GM18502 (cell line): ENCODE data around the gene SDF2.
"Not testable (repeated sequence)": the region's sequence is repeated elsewhere in the genome, so short reads cannot be mapped to it uniquely, and the experiment has no call there.

Experiments
- ATAC-seq: cut with Tn5 transposase; IDR thresholded peaks from one replicate; pipeline ENCODE4 v1.9.1; 2021; ENCODE audit warnings: mild to moderate bottlenecking; ENCODE audit not compliant: unreplicated experiment, poor library complexity

SDF2 gene

DNA sequence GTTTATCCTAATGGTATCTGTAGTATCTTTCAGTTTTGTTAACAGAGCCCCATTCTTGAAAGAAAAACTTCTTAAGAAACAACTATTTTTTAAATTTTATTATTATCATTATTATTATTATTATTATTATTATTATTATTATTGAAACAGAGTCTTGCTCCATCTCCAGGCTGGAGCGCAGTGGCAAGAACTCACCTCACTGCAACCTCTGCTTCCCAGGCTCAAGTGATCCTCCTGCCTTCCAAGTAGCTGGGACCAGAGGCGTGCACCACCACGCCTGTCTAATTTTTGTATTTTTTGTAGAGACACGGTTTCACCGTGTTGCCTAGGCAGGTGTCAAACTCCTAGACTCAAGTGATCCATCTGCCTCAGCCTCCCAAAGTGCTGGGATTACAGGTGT, 23.7 kb upstream of the SDF2 start:
- ATAC-seq, result no peak

DNA sequence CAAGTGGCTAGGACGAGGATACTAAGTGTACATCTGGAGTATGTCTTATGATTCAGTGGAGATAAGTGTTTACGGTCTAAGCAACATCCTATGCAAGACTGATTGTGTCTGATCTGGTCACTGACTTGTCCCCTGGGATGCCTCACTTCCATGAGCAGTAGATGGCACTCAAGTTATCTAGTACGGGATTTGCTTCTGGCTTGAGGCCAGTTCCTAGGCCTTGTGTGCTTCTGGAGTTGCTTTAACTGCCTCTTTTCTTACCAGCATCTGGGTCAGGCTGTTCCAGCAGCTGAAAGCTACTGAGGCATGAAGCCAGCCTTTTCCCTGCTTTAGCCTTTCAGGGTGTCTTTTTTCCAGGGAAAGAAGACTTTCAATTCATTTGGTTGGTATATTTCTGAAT, 23.3 kb upstream of the SDF2 start:
- ATAC-seq, result no peak

DNA sequence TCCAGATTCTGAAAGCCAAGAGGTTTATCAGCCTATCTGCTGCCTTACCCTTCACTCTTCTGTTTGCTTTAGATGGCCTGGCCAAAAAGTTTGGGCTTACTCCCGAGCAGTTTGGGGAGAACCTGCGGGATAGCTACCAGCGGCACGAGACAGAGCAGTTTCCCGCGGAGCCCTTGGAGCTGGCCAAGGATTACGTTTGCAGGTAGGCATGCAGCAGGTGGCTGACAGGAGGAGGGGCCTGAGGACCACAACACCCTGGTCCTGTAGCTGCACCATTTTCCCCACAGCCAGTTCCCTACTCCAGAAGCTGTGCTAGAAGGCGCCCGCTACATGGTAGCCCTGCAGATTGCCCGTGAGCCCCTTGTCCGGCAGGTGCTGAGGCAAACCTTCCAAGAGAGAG, 20.9 kb upstream of the SDF2 start:
- no peak for ATAC-seq

DNA sequence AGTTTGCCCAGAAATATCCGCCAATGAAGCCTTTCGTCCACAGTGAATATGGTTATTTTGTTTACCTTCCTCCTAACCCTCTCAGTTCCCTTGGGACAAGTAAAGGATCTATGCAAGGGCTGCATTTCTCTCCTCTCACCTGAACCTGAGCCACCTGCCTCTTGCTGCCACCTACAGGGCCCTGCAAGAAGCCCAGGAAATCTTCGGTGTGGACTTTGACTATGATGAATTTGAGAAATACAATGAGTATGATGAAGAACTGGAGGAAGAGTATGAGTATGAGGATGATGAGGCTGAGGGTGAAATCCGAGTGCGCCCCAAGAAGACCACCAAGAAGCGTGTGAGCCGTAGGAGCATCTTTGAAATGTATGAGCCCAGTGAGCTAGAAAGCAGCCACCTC, 14.3 kb upstream of the SDF2 start:
- ATAC-seq, result no peak

DNA sequence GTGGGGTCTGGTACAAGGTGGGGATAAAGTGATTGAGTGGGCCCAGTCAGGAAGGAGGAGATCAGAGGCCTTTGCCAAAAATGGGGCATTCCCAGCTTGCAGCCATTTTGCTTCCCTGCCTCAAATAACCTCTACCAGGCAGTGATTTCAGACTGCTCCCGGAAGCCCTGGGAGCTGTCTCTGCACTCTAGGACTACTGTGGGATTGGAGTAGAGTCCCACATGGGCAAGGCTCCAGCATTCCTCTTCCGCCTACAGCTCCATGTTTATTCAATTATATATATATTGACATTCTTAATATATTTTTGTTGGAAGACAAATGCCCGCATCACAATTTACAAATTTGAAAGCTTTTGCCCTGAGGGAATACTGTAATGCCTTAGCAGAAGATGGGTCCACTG, 13.8 kb upstream of the SDF2 start:
- no peak for ATAC-seq

DNA sequence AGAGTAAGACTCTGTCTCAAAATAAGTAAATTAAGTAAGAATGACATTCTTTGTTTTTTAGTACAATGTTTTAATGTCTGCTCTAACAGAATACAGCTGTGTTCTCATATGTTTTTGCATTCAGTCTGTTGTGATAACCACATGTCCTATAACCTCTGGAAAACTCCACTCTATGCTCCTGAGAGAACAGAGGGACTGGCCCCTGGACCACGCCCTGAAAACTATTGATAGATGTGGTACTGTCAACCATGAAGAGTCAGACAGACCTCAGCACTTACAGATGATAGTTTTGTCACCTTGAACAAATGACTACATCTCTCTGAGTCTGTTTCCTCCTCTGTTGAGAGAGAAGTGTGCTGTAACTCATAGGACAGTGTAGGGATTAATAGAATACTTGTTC, 8.2 kb upstream of the SDF2 start:
- ATAC-seq, result no peak

DNA sequence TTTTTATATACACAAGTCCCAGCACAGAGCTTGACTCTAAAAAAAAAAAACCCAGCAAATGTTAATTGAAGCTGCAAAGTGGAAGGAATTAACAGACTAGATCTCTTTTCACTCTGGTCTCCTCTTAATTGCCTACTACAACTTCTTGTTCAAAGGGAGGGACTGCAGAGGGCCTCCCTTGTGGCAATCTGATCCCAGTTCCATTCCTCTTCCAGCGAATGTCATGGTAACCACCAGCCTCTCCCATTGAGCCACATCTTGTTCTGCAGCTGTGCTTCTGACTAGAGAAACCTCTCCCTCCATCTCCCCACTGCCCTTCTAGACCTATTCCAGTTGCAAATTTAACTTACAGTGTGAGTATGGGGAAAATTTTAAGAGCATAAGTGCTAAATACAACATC, 6.2 kb upstream of the SDF2 start:
- ATAC-seq, result no peak

DNA sequence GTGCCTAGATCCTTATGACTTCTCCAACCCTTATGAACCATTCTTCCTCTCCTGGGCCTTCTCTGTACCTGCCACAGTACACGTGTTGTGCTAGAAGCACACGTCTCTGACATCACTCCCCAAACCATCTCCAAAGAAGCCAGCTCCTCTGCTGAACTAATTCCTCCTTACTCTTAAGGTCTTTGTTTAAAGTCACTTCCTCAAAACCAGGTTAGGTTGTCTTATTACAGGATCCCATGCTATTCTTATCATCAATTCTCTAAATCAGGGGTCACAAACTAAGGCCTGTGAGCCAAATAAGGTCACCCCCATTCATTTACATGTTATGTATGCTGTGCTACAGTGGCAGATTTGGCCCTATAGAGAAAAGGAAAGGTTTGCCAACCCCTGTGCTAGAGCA, 4.3 kb upstream of the SDF2 start:
- ATAC-seq, result no peak

DNA sequence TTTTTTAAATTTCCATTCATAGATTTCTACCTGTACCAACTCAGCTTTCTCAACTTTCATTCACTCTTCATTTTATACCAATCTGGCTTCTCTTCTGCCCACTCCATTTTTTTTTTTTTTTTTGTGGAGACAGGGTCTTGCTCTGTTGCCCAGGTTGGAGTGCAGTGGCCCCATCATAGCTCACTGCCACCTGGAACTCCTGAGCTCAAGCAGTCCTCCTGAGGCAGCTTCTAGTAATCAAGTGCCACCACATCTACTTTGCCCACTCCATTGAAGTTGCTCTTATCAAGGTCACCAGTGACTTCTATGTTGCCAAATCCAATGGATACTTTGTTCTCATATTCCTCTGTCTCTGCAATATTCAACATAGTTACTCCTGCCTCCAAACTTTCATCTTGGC, 2.0 kb upstream of the SDF2 start:
- no peak for ATAC-seq

DNA sequence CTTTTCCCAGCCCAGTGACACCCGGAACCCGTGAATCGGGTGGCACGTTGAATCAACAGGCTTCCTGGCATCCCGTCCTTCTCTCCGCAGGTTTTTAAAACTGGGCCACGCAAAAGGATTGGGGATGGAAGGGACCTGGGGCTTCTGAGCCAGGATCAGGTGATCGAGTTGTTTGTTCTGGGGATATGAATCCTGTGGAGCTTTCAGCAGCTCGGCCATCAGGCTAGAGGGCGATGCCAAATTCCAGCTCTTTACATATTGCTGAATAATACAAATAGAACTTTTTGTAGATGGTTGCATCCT, 772 bp upstream of the SDF2 start:
- no peak for ATAC-seq

DNA sequence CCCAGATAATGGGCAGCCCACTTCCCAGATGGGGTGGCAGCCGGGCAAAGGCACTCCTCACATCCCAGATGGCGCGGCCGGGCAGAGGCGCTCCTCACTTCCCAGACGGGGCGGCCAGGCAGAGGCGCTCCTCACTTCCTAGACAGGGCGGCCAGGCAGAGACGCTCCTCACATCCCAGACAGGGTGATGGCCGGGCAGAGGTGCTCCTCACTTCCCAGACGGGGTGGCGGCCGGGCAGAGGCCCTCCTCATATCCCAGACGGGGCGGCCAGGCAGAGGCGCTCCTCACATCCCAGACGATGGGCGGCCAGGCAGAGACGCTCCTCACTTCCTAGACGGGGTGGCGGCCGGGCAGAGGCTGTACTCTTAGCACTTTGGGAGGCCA, 2.2 kb downstream of the SDF2 start:
- not testable (repeated sequence) for ATAC-seq

DNA sequence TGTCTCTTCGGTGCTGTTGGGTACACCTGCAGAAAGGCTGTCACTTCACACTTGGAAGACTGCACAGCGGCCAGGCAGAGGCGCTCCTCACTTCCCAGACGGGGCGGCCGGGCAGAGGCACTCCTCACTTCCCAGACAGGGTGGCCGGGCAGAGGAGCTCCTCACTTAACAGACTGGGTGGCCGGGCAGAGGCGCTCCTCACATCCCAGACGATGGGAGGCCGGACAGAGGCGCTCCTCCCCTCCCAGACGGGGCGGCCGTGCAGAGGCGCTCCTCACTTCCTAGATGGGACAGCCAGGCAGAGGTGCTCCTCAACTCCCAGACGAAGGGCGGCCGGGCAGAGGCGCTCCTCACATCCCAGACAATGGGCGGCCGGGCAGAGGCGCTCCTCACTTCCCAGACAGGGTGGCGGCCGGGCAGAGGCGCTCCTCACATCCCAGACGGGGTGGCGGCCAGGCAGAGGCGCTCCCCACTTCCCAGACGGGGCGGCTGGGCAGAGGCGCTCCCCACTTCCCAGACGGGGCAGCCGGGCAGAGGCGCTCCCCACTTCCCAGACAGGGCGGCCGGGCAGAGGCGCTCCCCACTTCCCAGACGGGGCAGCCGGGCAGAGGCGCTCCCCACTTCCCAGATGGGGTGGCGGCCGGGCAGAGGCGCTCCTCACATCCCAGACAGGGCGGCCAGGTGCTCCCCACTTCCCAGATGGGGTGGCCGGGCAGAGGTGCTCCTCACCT, 2.8 kb downstream of the SDF2 start:
- not testable (repeated sequence) for ATAC-seq

DNA sequence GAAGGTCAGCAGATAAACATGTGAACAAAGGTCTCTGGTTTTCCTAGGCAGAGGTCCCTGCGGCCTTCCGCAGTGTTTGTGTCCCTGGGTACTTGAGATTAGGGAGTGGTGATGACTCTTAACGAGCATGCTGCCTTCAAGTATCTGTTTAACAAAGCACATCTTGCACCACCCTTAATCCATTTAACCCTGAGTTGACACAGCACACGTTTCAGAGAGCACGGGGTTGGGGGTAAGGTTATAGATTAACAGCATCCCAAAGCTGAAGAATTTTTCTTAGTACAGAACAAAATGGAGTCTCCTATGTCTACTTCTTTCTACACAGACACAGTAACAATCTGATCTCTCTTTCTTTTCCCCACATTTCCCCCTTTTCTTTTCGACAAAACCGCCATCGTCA, 3.4 kb downstream of the SDF2 start:
- not testable (repeated sequence) for ATAC-seq

DNA sequence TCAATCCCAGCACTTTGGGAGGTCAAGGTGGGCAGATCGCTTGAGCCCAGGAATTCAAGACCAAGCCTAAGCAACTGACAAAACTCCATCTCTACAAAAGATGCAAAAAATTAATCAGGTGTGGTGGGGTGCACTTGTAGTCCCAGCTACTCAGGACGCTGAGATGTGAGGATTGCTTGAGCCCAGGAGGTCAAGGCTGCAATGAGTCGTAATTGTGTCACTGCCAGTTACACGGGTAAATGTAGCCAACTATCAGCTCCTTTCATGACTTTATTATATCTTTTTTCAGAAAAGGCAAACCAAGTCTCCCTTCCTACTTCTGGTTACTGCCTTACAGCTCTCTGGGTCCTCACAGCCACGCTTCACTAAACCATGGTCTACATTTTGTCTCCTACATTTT, 4.0 kb downstream of the SDF2 start:
- ATAC-seq, result no peak

DNA sequence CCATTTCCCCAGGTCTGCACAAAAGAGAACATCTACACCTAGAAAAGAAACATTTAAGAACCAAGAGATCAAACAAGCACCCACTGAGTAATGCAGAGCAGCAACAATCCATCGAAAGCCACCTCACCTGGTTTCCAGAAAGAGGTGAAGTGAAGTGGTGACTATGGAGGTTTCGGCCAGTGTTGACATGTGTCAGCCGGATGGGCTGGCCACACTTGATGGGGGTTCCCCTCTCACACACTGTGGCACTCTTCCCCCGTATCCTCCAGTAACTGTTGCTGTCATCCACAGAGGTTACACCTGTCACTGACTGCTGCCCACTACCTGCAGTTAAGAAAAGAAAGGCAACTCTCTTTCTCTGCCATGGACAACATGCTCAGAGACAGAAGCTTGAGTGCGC, 6.5 kb downstream of the SDF2 start:
- ATAC-seq, result no peak

DNA sequence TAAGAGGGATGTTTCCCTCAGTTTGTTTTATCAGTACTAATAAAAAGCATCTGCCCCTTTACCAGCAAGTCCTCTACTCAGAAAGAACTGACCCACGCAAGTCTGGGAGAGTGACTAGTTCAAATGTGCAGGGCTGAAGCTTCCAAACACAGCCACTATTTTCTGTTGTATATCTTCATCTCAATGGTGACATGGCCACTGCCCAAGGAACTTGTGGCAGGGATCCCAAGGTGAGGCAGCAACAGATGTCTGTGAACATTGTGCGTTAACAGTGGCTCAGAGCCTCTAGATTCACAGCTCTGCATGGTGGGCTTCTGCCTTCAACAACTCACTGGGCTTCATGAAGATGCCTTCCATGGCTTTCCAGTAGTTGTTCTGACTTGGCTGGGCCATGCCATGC, 13.0 kb downstream of the SDF2 start:
- ATAC-seq, result no peak

DNA sequence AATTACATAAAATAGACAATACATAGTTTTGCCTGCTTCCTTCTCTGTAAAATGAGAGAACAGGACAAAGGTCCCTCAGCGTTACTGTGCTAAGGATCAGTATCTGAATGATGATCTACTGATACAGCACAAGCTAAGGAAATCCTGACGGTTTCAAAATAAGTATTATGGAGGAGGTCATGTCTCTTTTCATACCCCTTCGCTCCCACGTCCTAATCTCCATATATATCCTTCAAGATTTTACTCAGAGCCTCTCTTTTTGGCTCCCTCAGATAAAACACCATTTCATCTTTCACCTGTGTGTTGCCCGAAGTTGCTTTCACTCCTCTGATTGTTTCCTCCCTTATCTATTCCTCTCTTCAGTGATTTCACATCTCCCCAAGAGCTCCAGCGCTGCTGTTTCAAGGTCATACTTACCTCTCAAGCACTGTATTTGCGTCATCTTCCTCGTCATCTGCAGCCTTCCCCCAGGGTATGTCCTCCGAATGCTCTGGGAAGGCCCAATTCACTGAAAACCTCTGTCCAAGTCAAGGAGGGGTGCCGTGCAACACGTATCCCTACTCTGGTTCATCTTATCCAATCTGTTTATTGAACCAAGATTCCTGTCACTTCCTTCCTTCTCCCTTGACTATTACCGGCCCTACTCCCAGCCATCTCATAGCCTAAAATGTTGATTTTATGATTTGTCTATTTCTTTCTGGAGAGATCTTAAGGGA, 15.5 kb downstream of the SDF2 start:
- no peak for ATAC-seq

DNA sequence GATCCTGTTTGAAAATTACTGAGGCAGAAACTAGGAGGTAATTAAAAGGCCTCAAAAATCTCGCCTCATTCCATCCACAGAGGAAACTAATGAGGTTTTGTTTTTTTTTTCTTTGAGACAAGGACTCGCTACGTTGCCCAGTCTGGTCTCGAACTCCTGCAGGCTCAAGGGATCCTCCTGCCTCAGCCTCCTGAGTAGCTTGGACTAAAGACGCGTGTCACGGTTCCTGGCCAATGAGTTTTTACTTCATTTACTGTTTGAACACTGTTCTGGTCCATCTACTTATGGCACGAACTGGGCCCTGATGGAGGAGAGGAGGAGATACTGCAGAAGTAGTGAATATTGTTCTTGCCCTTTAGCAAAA, 16.1 kb downstream of the SDF2 start:
- ATAC-seq, result no peak

DNA sequence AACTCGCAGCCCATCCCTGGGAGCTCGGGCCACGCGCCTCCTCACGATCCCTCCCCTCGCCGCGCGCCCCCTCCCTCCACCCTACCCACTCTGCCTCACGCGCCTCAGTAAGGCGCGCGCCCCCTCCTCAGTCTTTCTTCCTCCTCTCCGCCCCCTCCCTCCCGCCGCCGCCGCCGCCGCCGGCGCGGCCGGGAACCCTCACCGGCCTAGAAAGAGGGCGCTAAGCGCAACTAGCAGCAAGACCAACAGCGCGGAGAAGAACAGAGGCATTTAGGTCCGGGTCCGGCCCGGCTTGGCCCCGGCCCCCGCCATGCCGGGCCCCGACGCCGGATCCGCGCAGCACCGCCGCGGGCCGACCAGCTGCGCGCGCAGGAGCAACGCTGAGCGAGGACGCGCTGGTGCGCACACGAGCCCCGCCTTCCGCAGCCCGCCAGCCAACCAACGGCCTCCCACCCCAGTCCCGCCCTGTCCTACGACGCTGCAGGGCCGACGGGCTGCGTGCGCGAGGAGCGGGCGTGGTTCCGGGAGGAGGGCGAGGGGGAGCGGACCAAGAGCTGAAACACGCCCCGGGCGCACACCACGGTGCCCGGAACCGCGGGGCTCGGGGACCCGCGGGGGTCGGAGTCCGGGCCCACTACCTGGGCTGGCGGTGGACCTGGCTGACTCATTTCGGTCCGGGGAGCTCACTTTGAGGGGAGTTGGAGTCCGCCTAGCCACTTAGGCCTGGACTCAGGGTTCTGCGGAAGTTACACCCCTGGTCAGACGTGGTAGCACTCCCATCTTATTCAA, 16.7 kb downstream of the SDF2 start, which contains the start of gene BLTP2:
Gene BLTP2, minus strand, starts transcription at position 372 of the 789 bp plus-strand sequence. Its CDS starts 102 bp downstream, at position 270.
- peak; percentile 92 for ATAC-seq

DNA sequence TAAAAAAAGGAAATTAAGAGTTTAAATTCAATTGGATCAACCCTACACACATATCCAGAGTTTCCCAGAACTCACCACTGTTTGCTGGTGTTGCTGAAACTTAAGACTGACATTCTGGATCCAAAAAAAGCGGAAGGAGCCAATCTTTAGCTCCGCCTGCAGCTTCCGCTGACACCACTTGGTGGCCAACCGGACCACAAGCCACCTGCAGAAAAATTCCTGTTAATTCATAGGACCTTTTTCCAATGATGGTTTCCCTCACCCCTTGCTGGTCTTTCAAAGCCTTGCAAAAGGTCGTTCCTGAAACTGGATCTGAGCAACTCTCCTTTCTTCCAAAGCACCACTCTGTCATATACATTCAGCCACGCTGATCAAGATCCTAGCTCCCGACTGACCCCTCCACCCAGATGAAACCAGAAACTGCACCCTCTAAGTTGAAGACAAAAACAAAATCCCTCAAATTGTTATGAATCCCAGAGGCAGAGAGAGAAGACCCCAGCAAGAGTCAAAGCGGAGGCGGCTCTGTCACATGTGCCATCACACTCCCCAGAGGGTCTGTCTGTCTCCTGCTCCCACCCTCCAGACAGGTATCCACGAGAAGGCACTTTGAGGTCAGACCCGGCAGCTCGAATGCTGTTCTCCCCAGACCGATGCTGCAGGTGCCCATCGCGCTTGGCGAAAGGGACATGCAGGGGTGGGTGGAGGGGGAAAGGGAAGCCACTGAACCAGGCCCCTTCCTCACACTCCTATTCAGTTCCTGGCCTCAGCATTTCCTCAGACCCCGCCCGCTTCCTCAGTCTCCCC, 17.5 kb downstream of the SDF2 start:
- ATAC-seq, result peak; percentile 17

DNA sequence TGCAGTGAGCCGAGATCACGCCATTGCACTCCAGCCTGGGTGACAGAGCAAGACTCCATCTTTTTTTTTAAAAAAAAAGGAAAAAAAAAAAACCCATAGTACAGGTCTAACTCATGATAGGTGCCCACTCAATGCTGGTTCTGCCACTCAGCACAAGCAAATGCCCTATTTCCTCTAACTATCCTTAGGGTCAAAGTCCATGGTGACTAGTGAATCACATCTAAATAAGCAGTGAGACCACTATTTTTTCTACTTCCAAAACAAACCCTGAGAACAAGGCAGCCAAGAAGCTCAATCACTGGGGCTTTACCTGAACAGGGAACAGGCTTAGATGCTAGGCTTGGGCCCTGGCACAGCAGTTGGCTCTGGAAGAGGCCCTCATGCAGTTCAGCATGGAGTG, 20.1 kb downstream of the SDF2 start:
- no peak for ATAC-seq
